Glutamatergic neuron (in vitro differentiated cells): ENCODE results near the gene HYCC2. TPM values are rescaled to one million over a fixed set of nuclear protein-coding genes. Genes with fewer than 3 reads are reported as not detected.
"Not testable (repeated sequence)": the region's sequence is repeated elsewhere in the genome, so short reads cannot be mapped to it uniquely, and the experiment has no call there.

Source experiments
- DNase-seq: peaks from one replicate; pipeline ENCODE4 v3.0.0; 2022
- H3K27ac Mint-ChIP-seq: one replicate; pipeline ENCODE4 v1.8.0; 2020; ENCODE audit warnings: mild to moderate bottlenecking, mixed read lengths, inconsistent platforms; ENCODE audit not compliant: unreplicated experiment
- H3K27me3 Mint-ChIP-seq: one replicate; pipeline ENCODE4 v1.8.0; 2020; ENCODE audit warnings: mild to moderate bottlenecking, moderate library complexity, mixed read lengths, inconsistent platforms; ENCODE audit not compliant: unreplicated experiment
- H3K36me3 Mint-ChIP-seq: one replicate; pipeline ENCODE4 v1.8.0; 2020; ENCODE audit warnings: mild to moderate bottlenecking, mixed read lengths, inconsistent platforms; ENCODE audit not compliant: unreplicated experiment
- H3K4me1 Mint-ChIP-seq: one replicate; pipeline ENCODE4 v1.8.0; 2020; ENCODE audit warnings: mild to moderate bottlenecking, low read depth, mixed read lengths, inconsistent platforms; ENCODE audit not compliant: unreplicated experiment
- H3K4me3 Mint-ChIP-seq: one replicate; pipeline ENCODE4 v1.8.0; 2020; ENCODE audit warnings: mild to moderate bottlenecking, mixed read lengths, inconsistent platforms; ENCODE audit not compliant: unreplicated experiment
- H3K9me3 Mint-ChIP-seq: one replicate; pipeline ENCODE4 v1.8.0; 2020; ENCODE audit warnings: mild to moderate bottlenecking, moderate library complexity, mixed read lengths, inconsistent platforms; ENCODE audit not compliant: unreplicated experiment
- total RNA-seq: library from RNA; stranded (reverse); fragmentation: NEBNext Ultra II Directional; extraction: Animal tissue kit (Norgen Biotek cat#: 25700); gene quantifications from one replicate; pipeline ENCODE4 v1.2.1, GENCODE V29; 2021; ENCODE audit not compliant: unreplicated experiment
- TF ChIP-seq, protein P1 (sequence below): fragments of 200-600 bp; sonication (generic); IDR thresholded peaks from one replicate; pipeline ENCODE4 v1.5.0; 2021; ENCODE audit not compliant: partially characterized antibody, unreplicated experiment

Gene HYCC2
- total RNA-seq, 1 donor from 2014 or later: 32.8 TPM

DNA sequence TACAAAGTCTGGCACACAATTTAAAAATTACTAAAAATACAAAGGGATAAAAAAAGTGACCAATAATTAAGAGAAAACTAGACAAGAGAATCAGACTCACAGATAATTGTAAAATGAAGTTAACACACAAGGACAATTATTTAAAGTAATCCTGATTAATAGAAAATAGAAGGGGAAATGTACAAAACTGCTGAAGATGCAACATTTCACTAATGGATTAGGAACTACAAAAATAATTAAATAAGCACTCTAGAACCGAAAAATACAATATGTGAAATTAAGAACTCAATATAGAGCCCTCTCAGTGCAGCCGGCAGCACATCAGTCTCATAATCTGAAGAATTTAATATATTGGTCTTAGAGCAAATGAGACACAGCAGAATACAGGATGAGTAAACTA, 24.6 kb downstream of the HYCC2 start:
- Mint-ChIP-seq H3K36me3 (no peaks in the 10 kb centered on the region), H3K4me3 (no peak overlapping the region), H3K27ac (no peak overlapping the region), H3K4me1 (no peaks in the 10 kb centered on the region), H3K9me3 (peaks cover 1% of the 10 kb centered on the region), H3K27me3 (no peaks in the 10 kb centered on the region)
- TF ChIP-seq, protein P1, sequence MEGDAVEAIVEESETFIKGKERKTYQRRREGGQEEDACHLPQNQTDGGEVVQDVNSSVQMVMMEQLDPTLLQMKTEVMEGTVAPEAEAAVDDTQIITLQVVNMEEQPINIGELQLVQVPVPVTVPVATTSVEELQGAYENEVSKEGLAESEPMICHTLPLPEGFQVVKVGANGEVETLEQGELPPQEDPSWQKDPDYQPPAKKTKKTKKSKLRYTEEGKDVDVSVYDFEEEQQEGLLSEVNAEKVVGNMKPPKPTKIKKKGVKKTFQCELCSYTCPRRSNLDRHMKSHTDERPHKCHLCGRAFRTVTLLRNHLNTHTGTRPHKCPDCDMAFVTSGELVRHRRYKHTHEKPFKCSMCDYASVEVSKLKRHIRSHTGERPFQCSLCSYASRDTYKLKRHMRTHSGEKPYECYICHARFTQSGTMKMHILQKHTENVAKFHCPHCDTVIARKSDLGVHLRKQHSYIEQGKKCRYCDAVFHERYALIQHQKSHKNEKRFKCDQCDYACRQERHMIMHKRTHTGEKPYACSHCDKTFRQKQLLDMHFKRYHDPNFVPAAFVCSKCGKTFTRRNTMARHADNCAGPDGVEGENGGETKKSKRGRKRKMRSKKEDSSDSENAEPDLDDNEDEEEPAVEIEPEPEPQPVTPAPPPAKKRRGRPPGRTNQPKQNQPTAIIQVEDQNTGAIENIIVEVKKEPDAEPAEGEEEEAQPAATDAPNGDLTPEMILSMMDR: no peak
- DNase-seq: no peak

DNA sequence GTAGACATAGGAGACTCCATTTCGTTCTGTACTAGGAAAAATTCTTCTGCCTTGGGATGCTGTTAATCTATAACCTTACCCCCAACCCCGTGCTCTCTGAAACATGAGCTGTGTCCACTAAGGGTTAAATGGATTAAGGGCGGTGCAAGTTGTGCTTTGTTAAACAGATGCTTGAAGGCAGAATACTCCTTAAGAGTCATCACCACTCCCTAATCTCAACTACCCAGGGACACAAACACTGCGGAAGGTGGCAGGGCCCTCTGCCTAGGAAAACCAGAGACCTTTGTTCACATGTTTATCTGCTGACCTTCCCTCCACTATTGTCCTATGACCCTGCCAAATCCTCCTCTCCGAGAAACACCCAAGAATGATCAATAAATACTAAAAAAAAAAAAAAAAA, 28.4 kb downstream of the HYCC2 start:
- not testable (repeated sequence) for H3K27me3 Mint-ChIP-seq, DNase-seq, H3K4me3 Mint-ChIP-seq, H3K9me3 Mint-ChIP-seq, H3K4me1 Mint-ChIP-seq, H3K27ac Mint-ChIP-seq
- peaks cover 12% of the 10 kb centered on the region for H3K36me3 Mint-ChIP-seq

DNA sequence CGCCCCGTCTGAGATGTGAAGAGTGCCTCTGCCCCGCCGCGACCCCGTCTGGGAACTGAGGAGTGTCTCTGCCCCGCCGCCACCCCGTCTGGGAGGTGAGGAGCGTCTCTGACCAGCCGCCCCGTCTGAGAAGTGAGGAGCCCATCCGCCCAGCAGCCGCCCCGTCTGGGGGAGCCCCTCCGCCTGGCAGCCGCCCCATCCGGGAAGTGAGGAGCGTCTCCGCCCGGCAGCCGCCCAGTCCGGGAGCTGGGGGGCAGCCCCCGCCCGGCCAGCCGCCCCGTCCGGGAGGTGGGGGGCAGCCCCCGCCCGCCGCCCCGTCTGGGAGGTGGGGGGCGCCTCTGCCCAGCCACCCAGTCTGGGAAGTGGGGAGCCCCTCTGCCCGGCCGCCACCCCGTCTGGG, 29.0 kb downstream of the HYCC2 start:
- H3K9me3 Mint-ChIP-seq, H3K27me3 Mint-ChIP-seq, H3K4me3 Mint-ChIP-seq, H3K27ac Mint-ChIP-seq, DNase-seq, H3K4me1 Mint-ChIP-seq: not testable (repeated sequence)
- H3K36me3 Mint-ChIP-seq: peaks cover 12% of the 10 kb centered on the region

DNA sequence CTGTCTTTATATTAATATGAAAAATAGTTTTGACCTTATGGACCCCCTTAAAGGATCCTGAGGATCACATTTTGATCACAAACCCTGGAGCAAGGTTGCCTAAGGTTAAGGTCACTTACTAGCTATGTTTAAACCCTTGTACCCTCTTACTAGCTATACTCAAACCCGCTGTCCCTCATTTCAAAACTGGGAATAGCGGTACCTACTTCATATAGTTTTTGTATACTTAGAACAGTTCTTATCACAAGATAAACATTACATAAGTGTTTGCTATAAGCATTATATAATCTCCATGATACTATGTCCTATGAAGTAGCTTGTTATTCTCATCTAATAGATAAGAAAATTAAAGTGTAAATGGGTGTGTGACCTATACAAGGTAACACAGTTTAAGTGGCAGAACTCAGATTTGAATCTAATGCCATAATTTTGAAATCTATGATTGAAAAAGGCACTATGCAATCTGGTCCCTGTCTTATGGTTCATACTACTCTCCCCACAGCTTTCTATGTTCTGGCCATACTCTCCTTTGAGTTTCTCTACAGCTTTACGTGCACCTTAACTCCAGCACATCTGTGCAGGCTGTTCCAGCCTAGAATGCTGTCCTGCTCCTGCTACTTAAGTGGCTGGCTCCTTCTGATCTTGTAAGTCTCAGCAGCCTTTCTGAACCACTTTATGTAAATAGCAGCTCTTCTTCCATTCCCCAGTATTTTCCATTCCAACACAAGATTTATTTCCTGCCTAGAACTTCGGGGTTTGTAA, 30.4 kb downstream of the HYCC2 start:
- no peak overlapping the region for H3K4me3 Mint-ChIP-seq
- no peaks in the 10 kb centered on the region for H3K4me1 Mint-ChIP-seq
- H3K9me3 Mint-ChIP-seq: no peaks in the 10 kb centered on the region
- peaks cover 12% of the 10 kb centered on the region for H3K36me3 Mint-ChIP-seq
- H3K27me3 Mint-ChIP-seq: no peaks in the 10 kb centered on the region
- DNase-seq: no peak
- no peak overlapping the region for H3K27ac Mint-ChIP-seq
- TF ChIP-seq, protein P1: no peak

DNA sequence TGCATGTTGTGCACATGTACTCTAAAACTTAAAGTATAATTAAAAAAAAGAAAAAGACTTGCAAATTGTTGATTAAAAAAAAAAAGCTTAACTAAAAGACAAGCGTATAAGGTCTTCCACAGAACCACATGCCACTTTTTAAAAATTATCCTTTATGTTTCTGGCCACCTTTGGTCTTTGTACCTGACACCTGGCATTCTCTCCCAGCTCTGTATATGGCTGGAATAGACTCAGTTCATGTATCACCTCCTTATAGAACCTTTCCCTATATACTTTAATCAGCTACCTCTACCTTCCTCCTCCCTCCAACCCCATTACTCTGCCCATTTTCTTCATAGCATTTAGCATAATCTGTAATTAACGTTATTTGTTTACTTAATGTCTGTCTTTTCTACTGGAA, 32.6 kb downstream of the HYCC2 start:
- H3K4me3 Mint-ChIP-seq: no peak overlapping the region
- H3K9me3 Mint-ChIP-seq: no peaks in the 10 kb centered on the region
- no peaks in the 10 kb centered on the region for H3K27me3 Mint-ChIP-seq
- peaks cover 22% of the 10 kb centered on the region for H3K36me3 Mint-ChIP-seq
- no peaks in the 10 kb centered on the region for H3K4me1 Mint-ChIP-seq
- no peak overlapping the region for H3K27ac Mint-ChIP-seq
- TF ChIP-seq, protein P1: no peak
- DNase-seq: no peak

DNA sequence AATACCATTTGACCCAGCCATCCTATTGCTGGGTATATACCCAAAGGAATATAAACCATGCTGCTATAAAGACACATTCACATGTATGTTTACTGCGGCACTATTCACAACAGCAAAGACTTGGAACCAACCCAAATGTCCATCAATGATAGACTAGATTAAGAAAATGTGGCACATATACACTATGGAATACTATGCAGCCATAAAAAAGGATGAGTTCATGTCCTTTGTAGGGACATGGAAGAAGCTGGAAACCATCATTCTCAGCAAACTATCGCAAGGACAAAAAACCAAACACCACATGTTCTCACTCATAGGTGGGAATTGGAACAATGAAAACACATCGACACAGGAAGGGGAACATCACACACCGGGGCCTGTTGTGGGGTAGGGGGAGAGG, 33.1 kb downstream of the HYCC2 start:
- H3K27me3 Mint-ChIP-seq, H3K27ac Mint-ChIP-seq, H3K4me3 Mint-ChIP-seq, H3K4me1 Mint-ChIP-seq, DNase-seq, H3K9me3 Mint-ChIP-seq: not testable (repeated sequence)
- peaks cover 22% of the 10 kb centered on the region for H3K36me3 Mint-ChIP-seq

DNA sequence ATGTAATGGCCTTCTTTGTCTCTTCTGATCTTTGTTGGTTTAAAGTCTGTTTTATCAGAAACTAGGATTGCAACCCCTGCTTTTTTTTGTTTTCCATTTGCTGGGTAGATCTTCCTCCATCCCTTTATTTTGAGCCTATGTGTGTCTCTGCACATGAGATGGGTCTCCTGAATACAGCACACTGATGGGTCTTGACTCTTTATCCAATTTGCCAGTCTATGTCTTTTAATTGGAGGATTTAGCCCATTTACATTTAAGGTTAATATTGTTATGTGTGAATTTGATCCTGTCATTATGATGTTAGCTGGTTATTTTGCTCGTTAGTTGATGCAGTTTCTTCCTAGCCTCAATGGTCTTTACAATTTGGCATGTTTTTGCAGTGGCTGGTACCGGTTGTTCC, 37.1 kb downstream of the HYCC2 start:
- not testable (repeated sequence) for H3K4me3 Mint-ChIP-seq, H3K4me1 Mint-ChIP-seq, H3K27me3 Mint-ChIP-seq, H3K9me3 Mint-ChIP-seq, DNase-seq, H3K27ac Mint-ChIP-seq
- H3K36me3 Mint-ChIP-seq: peaks cover 18% of the 10 kb centered on the region
